Caco-2 (cell line): Measurements from ENCODE around the gene EPB41. TPM values are rescaled to one million over a fixed set of nuclear protein-coding genes. Genes with fewer than 3 reads are reported as not detected.

Experiments
- BruUV-seq: library from RNA; stranded (reverse); fragments of 400-500 nt; replicated peaks from 2 replicates; lab custom pipeline; 2021; lab: Mats Ljungman, UMichigan
- CTCF ChIA-PET: fragments of 300-600 bp; sonication (Branson Sonifier 250); formaldehyde crosslinking; loops from one replicate; lab custom pipeline; 2022; ENCODE audit warnings: antibody characterized with exemption; lab: Charles Lee
- POLR2A ChIA-PET: fragments of 300-600 bp; sonication (Branson Sonifier 250); formaldehyde crosslinking; loops from one replicate; lab custom pipeline; 2022; ENCODE audit warnings: antibody characterized with exemption; lab: Charles Lee
- DNase-seq, 2 experiments: peaks; one replicate each; pipeline versions ENCODE4 v3.0.0 to v3.0.0-alpha.2; 2020 to 2022
- H3K27me3 ChIP-seq: replicated peaks from 2 replicates; pipeline ENCODE4 v1.6.0; 2011; ENCODE audit warnings: low read length; ENCODE audit not compliant: control insufficient read depth, insufficient read depth
- H3K36me3 ChIP-seq: 2 replicates; pipeline ENCODE4 v1.5.1; 2011; ENCODE audit warnings: low read length; ENCODE audit not compliant: control insufficient read depth, insufficient read depth
- H3K4me1 ChIP-seq: fragments of 250-450 bp; sonication (Bioruptor Pico); 2 replicates; pipeline ENCODE4 v1.5.1; 2020; ENCODE audit warnings: mild to moderate bottlenecking
- H3K4me3 ChIP-seq: 2 replicates; pipeline ENCODE4 v1.5.1; 2011; ENCODE audit warnings: low read depth, mild to moderate bottlenecking, control low read depth, low read length
- H3K9me3 ChIP-seq: fragments of 250-450 bp; sonication (Bioruptor Pico); 2 replicates; pipeline ENCODE4 v1.5.1; 2020; ENCODE audit warnings: mild to moderate bottlenecking, moderate library complexity
- H3K27ac Mint-ChIP-seq: one replicate; pipeline ENCODE4 v1.8.0; 2022; ENCODE audit warnings: mixed read lengths; ENCODE audit not compliant: unreplicated experiment
- H3K27me3 Mint-ChIP-seq: one replicate; pipeline ENCODE4 v1.8.0; 2022; ENCODE audit warnings: mixed read lengths; ENCODE audit not compliant: insufficient read depth, unreplicated experiment
- H3K36me3 Mint-ChIP-seq: one replicate; pipeline ENCODE4 v1.8.0; 2022; ENCODE audit warnings: mild to moderate bottlenecking, mixed read lengths; ENCODE audit not compliant: insufficient read depth, unreplicated experiment
- H3K4me1 Mint-ChIP-seq: one replicate; pipeline ENCODE4 v1.8.0; 2022; ENCODE audit warnings: low read depth, mixed read lengths; ENCODE audit not compliant: unreplicated experiment
- H3K4me3 Mint-ChIP-seq: one replicate; pipeline ENCODE4 v1.8.0; 2022; ENCODE audit warnings: mild to moderate bottlenecking, moderate library complexity, mixed read lengths; ENCODE audit not compliant: unreplicated experiment
- H3K9me3 Mint-ChIP-seq: one replicate; pipeline ENCODE4 v1.8.0; 2022; ENCODE audit warnings: mixed read lengths; ENCODE audit not compliant: unreplicated experiment
- intact Hi-C: fragments of 100-400 bp; cut with micrococcal nuclease; formaldehyde crosslinking; loops from one replicate; pipeline ENCODE4 v1.10.0; 2022; ENCODE audit not compliant: unreplicated experiment
- total RNA-seq: library from RNA; stranded (reverse); gene quantifications from 2 replicates; pipeline ENCODE4 v1.2.3, GENCODE V29; 2022
- TF ChIP-seq, protein P1 (sequence below), 2 experiments: fragments of 200-600 bp in 1 of 2; IDR thresholded peaks; 1 replicate in 1 of 2; 2 replicates in 1 of 2; pipeline versions ENCODE4 v1.5.1 to v1.8.0; 2011 to 2022; ENCODE audit warnings: antibody characterized with exemption in 1 of 2, control low read depth in 1 of 2, inconsistent platforms in 1 of 2, low read depth in 1 of 2, low read length in 1 of 2, mild to moderate bottlenecking in 1 of 2, moderate library complexity in 1 of 2; ENCODE audit not compliant: insufficient read depth in 1 of 2, severe bottlenecking in 1 of 2, unreplicated experiment in 1 of 2

The EPB41 gene
- total RNA-seq, 1 experiment from 2014 or later, result 29.5 TPM

DNA sequence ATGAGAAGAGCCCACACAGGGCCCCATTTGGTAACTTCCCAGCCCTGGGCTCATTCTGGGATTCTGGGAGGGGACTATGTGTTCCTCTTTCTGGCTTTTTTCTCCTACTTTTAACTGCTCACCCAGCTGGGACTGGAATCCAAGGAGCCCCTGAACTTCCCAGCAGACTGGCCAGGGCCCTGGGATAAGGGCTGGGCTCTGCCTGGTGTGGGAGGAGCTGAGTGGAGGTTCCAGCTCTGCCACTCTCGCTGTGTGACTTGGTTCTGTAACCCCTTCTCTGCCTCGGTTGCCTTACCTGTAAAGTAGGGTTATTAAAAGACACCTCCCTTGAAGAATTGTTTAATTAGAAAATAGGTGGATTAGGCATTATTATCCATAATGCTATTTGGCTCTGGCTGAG lies 19.6 kb upstream of the EPB41 start:
- ChIA-PET CTCF (no interaction called here), POLR2A (no interaction called here)
- intact Hi-C loops, result no loop called here
- Histone ChIP-seq H3K27me3 (no peaks in the 10 kb centered on the region), H3K36me3 (no peaks in the 10 kb centered on the region), H3K4me3 (no peak overlapping the region), H3K4me1 (no peaks in the 10 kb centered on the region), H3K9me3 (no peaks in the 10 kb centered on the region)
- no peaks in the 10 kb centered on the region for H3K9me3 Mint-ChIP-seq
- BruUV-seq, result no TSS peak
- no peaks in the 10 kb centered on the region for H3K27me3 Mint-ChIP-seq
- peaks cover 5% of the 10 kb centered on the region for H3K36me3 Mint-ChIP-seq
- DNase-seq, result no peak
- H3K27ac Mint-ChIP-seq, result no peak overlapping the region
- H3K4me1 Mint-ChIP-seq, result no peaks in the 10 kb centered on the region
- H3K4me3 Mint-ChIP-seq, result no peak overlapping the region
- TF ChIP-seq, protein P1, sequence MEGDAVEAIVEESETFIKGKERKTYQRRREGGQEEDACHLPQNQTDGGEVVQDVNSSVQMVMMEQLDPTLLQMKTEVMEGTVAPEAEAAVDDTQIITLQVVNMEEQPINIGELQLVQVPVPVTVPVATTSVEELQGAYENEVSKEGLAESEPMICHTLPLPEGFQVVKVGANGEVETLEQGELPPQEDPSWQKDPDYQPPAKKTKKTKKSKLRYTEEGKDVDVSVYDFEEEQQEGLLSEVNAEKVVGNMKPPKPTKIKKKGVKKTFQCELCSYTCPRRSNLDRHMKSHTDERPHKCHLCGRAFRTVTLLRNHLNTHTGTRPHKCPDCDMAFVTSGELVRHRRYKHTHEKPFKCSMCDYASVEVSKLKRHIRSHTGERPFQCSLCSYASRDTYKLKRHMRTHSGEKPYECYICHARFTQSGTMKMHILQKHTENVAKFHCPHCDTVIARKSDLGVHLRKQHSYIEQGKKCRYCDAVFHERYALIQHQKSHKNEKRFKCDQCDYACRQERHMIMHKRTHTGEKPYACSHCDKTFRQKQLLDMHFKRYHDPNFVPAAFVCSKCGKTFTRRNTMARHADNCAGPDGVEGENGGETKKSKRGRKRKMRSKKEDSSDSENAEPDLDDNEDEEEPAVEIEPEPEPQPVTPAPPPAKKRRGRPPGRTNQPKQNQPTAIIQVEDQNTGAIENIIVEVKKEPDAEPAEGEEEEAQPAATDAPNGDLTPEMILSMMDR (IDR thresholded peaks at IDR 0.05; ENCODE audit: insufficient read depth in 1 of 2, low read depth in 1 of 2, low read length in 1 of 2, severe bottlenecking in 1 of 2, unreplicated experiment in 1 of 2), result no peak

DNA sequence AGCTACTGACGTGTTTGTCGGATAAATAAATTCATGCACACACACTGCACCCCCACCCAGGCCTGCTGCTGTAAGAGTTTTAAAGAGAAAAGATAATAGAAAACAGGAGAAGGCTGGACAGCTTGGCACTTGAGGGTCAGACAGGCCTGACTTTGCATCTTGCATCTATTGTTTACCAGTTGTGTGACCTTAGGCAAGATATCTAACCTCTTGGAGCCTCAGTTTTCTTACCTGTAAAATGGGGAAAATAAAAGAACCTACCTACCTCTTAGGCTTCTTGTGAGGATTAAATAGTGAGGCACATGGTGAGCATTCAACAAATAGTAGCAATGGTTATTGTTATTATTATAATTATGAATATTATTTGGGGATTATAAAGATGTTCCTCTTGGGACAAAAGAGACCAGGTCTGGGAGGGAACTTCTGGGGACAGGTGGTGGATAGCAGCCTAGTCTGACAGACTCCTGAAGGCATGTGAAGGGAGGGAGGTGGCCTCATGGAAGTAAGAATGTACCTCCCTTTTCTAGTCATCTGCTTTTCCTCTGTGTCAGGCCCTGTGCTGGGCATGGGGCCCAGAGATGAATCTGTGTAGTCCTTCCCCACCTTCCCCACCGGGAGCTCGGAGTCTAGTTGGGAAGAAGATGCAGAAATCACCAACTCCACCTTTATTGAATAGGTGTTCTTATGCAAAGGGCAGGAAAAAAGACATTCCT lies 18.3 kb upstream of the EPB41 start:
- Histone ChIP-seq H3K36me3 (no peaks in the 10 kb centered on the region), H3K4me3 (no peak overlapping the region), H3K27me3 (no peaks in the 10 kb centered on the region), H3K9me3 (no peaks in the 10 kb centered on the region), H3K4me1 (no peaks in the 10 kb centered on the region)
- DNase-seq, result no peak
- Mint-ChIP-seq H3K9me3 (no peaks in the 10 kb centered on the region), H3K27me3 (no peaks in the 10 kb centered on the region), H3K27ac (no peak overlapping the region), H3K4me3 (no peak overlapping the region), H3K4me1 (no peaks in the 10 kb centered on the region), H3K36me3 (peaks cover 5% of the 10 kb centered on the region)
- BruUV-seq, result no TSS peak
- CTCF ChIA-PET, result no interaction called here
- intact Hi-C loops, result no loop called here
- TF ChIP-seq, protein P1 (IDR thresholded peaks at IDR 0.05; ENCODE audit: insufficient read depth in 1 of 2, low read depth in 1 of 2, low read length in 1 of 2, severe bottlenecking in 1 of 2, unreplicated experiment in 1 of 2), result no peak
- POLR2A ChIA-PET, result no interaction called here

DNA sequence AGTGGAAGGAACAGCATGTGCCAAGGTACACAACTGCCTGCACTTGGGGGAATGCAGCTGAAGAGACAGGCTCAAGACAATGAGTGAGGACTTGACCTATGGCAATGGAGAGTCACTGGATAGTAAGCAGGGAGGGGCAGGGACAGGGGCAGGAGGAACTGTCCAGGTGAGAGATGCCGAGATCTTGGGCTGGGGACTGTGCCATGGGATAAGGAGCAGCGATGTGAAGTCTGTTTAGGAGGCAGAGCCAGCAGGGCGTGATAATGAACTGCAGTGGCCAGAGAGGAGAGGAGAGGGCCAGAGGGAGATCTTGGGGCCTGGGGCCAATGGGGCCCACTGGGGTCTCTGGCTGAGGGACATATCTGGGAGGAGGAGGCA lies 17.8 kb upstream of the EPB41 start:
- BruUV-seq, result no TSS peak
- peaks cover 5% of the 10 kb centered on the region for H3K36me3 Mint-ChIP-seq
- H3K27ac Mint-ChIP-seq, result no peak overlapping the region
- intact Hi-C loops, result no loop called here
- no peak overlapping the region for H3K4me3 Mint-ChIP-seq
- no peaks in the 10 kb centered on the region for H3K4me1 Mint-ChIP-seq
- DNase-seq, result no peak
- no peaks in the 10 kb centered on the region for H3K4me1 ChIP-seq
- H3K9me3 ChIP-seq, result no peaks in the 10 kb centered on the region
- TF ChIP-seq, protein P1 (IDR thresholded peaks at IDR 0.05; ENCODE audit: insufficient read depth in 1 of 2, low read depth in 1 of 2, low read length in 1 of 2, severe bottlenecking in 1 of 2, unreplicated experiment in 1 of 2), result no peak
- H3K4me3 ChIP-seq, result no peak overlapping the region
- no peaks in the 10 kb centered on the region for H3K9me3 Mint-ChIP-seq
- CTCF ChIA-PET, result no interaction called here
- H3K27me3 ChIP-seq, result no peaks in the 10 kb centered on the region
- no peaks in the 10 kb centered on the region for H3K27me3 Mint-ChIP-seq
- H3K36me3 ChIP-seq, result no peaks in the 10 kb centered on the region
- POLR2A ChIA-PET, result no interaction called here
